Activated B cell treated with CpG ODN at 0.5 μM for 24 hours (primary cell): ENCODE results near the gene LIN9. TPM values are rescaled to one million over a fixed set of nuclear protein-coding genes. Genes with fewer than 3 reads are reported as not detected.
A peak's percentile ranks its signal among the peaks of the same experiment; 100 is the strongest.

ENCODE experiments used
- ATAC-seq: fragments of 200-7000 bp; cut with Tn5 transposase; one replicate; pipeline ENCODE4 v1.10.0; 2021; ENCODE audit warnings: low read depth, mild to moderate bottlenecking, moderate library complexity
- CTCF ChIA-PET: fragments of 350-600 bp; sonication (Branson Sonifier 250); formaldehyde crosslinking; loops from one replicate; lab custom pipeline; 2021; ENCODE audit warnings: antibody characterized with exemption; lab: Charles Lee
- POLR2A ChIA-PET: fragments of 350-600 bp; sonication (Branson Sonifier 250); formaldehyde crosslinking; loops from one replicate; lab custom pipeline; 2021; ENCODE audit warnings: antibody characterized with exemption; lab: Charles Lee
- DNase-seq: peaks from one replicate; pipeline ENCODE4 v3.0.0; 2022
- H3K27ac Mint-ChIP-seq: one replicate; pipeline ENCODE4 v1.8.0; 2020; ENCODE audit warnings: mixed read lengths
- H3K27me3 Mint-ChIP-seq: one replicate; pipeline ENCODE4 v1.8.0; 2021; ENCODE audit warnings: mixed read lengths
- H3K36me3 Mint-ChIP-seq: one replicate; pipeline ENCODE4 v1.8.0; 2021; ENCODE audit warnings: low read depth, mixed read lengths
- H3K4me1 Mint-ChIP-seq: one replicate; pipeline ENCODE4 v1.8.0; 2021; ENCODE audit warnings: mixed read lengths
- H3K4me3 Mint-ChIP-seq: one replicate; pipeline ENCODE4 v1.8.0; 2020; ENCODE audit warnings: mild to moderate bottlenecking, mixed read lengths
- H3K9me3 Mint-ChIP-seq: one replicate; pipeline ENCODE4 v1.8.0; 2020; ENCODE audit warnings: mixed read lengths
- CTCF ChIP-seq: fragments of 200-600 bp; IDR thresholded peaks from one replicate; pipeline ENCODE4 v1.8.0; 2022; ENCODE audit warnings: antibody characterized with exemption, mild to moderate bottlenecking
- intact Hi-C: fragments of 100-400 bp; cut with micrococcal nuclease; formaldehyde crosslinking; loops from one replicate; pipeline ENCODE4 v1.15.1; 2024
- total RNA-seq: library from RNA; stranded (reverse); gene quantifications from 2 replicates; pipeline ENCODE4 v1.2.3, GENCODE V29; 2022

The LIN9 gene
- total RNA-seq, 1 donor from 2014 or later: 4.5 TPM

GRCh38 chr1:226233293-226233692 lies 75.7 kb downstream of the LIN9 start:
- H3K27ac Mint-ChIP-seq: no peak overlapping the region
- H3K36me3 Mint-ChIP-seq: peaks cover 15% of the 10 kb centered on the region
- no peaks in the 10 kb centered on the region for H3K27me3 Mint-ChIP-seq
- ChIA-PET CTCF (interaction anchor here (1.1 to 1.2 kb wide), 2 partner anchors 9 to 108 kb away, joined by 3 read pairs; partner anchors contain the start of gene MIXL1), POLR2A (no interaction called here)
- H3K9me3 Mint-ChIP-seq: no peaks in the 10 kb centered on the region
- peaks cover 9% of the 10 kb centered on the region for H3K4me1 Mint-ChIP-seq
- ATAC-seq: peak; percentile 61
- intact Hi-C loops: no loop called here
- DNase-seq: no peak
- no peak for TF ChIP-seq CTCF
- H3K4me3 Mint-ChIP-seq: no peak overlapping the region

- no peak for ATAC-seq
- ChIA-PET POLR2A (interaction anchor here (0.7 kb wide), 1 partner anchor 1708 kb away, joined by 5 read pairs; no protein-coding TSS in a partner anchor), CTCF (no interaction called here)
- Mint-ChIP-seq H3K27ac (no peak overlapping the region), H3K36me3 (peaks cover 2% of the 10 kb centered on the region), H3K4me3 (no peak overlapping the region), H3K9me3 (no peaks in the 10 kb centered on the region), H3K27me3 (peaks cover 4% of the 10 kb centered on the region), H3K4me1 (peaks cover 6% of the 10 kb centered on the region)
- TF ChIP-seq CTCF: no peak
- no peak for DNase-seq
- intact Hi-C loops: loop anchor here (10.0 kb wide), 1 partner anchor 48 kb away; no protein-coding TSS in a partner anchor
Measured at GRCh38 chr1:226226601-226227000, 82.4 kb downstream of the LIN9 start.

GRCh38 chr1:226223786-226224244 lies 85.1 kb downstream of the LIN9 start:
- ATAC-seq: peak; percentile 74
- Mint-ChIP-seq H3K9me3 (no peaks in the 10 kb centered on the region), H3K27ac (no peak overlapping the region), H3K27me3 (peaks cover 4% of the 10 kb centered on the region), H3K4me1 (peaks cover 6% of the 10 kb centered on the region), H3K4me3 (peak overlapping the region; percentile 89), H3K36me3 (no peaks in the 10 kb centered on the region)
- CTCF ChIA-PET: interaction anchor here (1.0 to 1.2 kb wide), 3 partner anchors 9 to 98 kb away, joined by 3 read pairs; no protein-coding TSS in a partner anchor
- peak; percentile 52 for DNase-seq
- POLR2A ChIA-PET: interaction anchor here (0.6 kb wide), 1 partner anchor 55 kb away, joined by 3 read pairs; no protein-coding TSS in a partner anchor
- intact Hi-C loops: loop anchor here (10.0 kb wide), 1 partner anchor 51 kb away; no protein-coding TSS in a partner anchor
- no peak for TF ChIP-seq CTCF

- Mint-ChIP-seq H3K36me3 (no peaks in the 10 kb centered on the region), H3K27ac (no peak within 1 kb of the TSS), H3K9me3 (no peaks in the 10 kb centered on the region), H3K4me1 (peaks cover 6% of the 10 kb centered on the region), H3K27me3 (peaks cover 4% of the 10 kb centered on the region), H3K4me3 (peak within 1 kb of the TSS; percentile 89)
- ChIA-PET CTCF (interaction anchor here (1.0 to 1.2 kb wide), 3 partner anchors 10 to 98 kb away, joined by 3 read pairs; no protein-coding TSS in a partner anchor), POLR2A (no interaction called here)
- DNase-seq (peak; percentile 44), ATAC-seq (peak; percentile 59)
- intact Hi-C loops: loop anchor here (10.0 kb wide), 1 partner anchor 52 kb away; no protein-coding TSS in a partner anchor
- TF ChIP-seq CTCF: no peak
Measured at GRCh38 chr1:226223157-226223785, 85.7 kb downstream of the LIN9 start, which contains the start of gene MIXL1. Gene MIXL1 (plus strand): TSS chr1:226223664. CDS start chr1:226223682, 18 bp downstream.

GRCh38 chr1:226222686-226223085 lies 86.3 kb downstream of the LIN9 start:
- ChIA-PET POLR2A (no interaction called here), CTCF (no interaction called here)
- Mint-ChIP-seq H3K27me3 (peaks cover 4% of the 10 kb centered on the region), H3K9me3 (no peaks in the 10 kb centered on the region), H3K4me3 (peak overlapping the region; percentile 44), H3K27ac (no peak overlapping the region), H3K4me1 (peaks cover 6% of the 10 kb centered on the region), H3K36me3 (no peaks in the 10 kb centered on the region)
- no peak for ATAC-seq
- no peak for TF ChIP-seq CTCF
- intact Hi-C loops: loop anchor here (10.0 kb wide), 1 partner anchor 52 kb away; no protein-coding TSS in a partner anchor
- DNase-seq: no peak
